ENCODE measurements around the gene SPATS1.

DNA sequence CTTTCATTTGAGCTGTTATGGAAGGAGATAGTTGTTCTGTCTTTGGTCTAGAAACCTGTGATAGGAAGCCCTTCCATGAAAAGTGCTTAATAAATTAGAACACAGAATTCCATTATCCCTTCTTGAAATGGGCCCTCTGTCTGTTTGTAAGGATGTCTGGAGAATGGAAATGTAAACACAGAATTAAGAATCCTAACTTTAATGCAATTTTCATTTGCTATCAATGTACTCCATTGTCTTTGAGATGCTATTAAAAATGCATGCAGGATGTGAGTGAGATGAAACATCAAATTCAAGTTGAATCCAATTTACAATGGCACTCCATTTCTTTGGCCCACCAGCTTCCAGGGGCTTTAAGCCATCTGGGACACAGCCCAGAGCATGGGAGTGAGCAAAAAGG, 15.4 kb upstream of the SPATS1 start:
- TF ChIP-seq, protein P1, sequence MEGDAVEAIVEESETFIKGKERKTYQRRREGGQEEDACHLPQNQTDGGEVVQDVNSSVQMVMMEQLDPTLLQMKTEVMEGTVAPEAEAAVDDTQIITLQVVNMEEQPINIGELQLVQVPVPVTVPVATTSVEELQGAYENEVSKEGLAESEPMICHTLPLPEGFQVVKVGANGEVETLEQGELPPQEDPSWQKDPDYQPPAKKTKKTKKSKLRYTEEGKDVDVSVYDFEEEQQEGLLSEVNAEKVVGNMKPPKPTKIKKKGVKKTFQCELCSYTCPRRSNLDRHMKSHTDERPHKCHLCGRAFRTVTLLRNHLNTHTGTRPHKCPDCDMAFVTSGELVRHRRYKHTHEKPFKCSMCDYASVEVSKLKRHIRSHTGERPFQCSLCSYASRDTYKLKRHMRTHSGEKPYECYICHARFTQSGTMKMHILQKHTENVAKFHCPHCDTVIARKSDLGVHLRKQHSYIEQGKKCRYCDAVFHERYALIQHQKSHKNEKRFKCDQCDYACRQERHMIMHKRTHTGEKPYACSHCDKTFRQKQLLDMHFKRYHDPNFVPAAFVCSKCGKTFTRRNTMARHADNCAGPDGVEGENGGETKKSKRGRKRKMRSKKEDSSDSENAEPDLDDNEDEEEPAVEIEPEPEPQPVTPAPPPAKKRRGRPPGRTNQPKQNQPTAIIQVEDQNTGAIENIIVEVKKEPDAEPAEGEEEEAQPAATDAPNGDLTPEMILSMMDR (IDR thresholded peaks at IDR 0.05) = no peak
- TF ChIP-seq POLR2A (IDR thresholded peaks at IDR 0.05) = no peak
